HEK293T (cell line): ENCODE data around the gene PCNX1.

Experiments used
- ARNT ChIP-seq: fragments of 450-650 bp; IDR thresholded peaks from 2 replicates; pipeline ENCODE4 v1.6.1; 2017; ENCODE audit warnings: mild to moderate bottlenecking
- BHLHE40 ChIP-seq: fragments of 450-650 bp; IDR thresholded peaks from 2 replicates; pipeline ENCODE4 v1.6.1; 2016; ENCODE audit warnings: mild to moderate bottlenecking, moderate library complexity, borderline replicate concordance
- CTBP1 ChIP-seq: fragments of 450-650 bp; IDR thresholded peaks from 2 replicates; pipeline ENCODE4 v1.6.1; 2016; ENCODE audit warnings: borderline replicate concordance
- ELF4 ChIP-seq: fragments of 450-650 bp; IDR thresholded peaks from 2 replicates; pipeline ENCODE4 v1.6.1; 2017; ENCODE audit warnings: antibody characterized with exemption
- FOXA1 ChIP-seq: fragments of 450-650 bp; IDR thresholded peaks from 2 replicates; pipeline ENCODE4 v1.6.1; 2016; ENCODE audit warnings: mild to moderate bottlenecking
- FOXK2 ChIP-seq: fragments of 450-650 bp; IDR thresholded peaks from 2 replicates; pipeline ENCODE4 v1.6.1; 2016; ENCODE audit warnings: mild to moderate bottlenecking
- FOXM1 ChIP-seq: fragments of 450-650 bp; IDR thresholded peaks from 2 replicates; pipeline ENCODE4 v1.6.1; 2017; ENCODE audit warnings: mild to moderate bottlenecking, borderline replicate concordance
- HDGF ChIP-seq: fragments of 450-650 bp; IDR thresholded peaks from 2 replicates; pipeline ENCODE4 v1.6.1; 2017; ENCODE audit warnings: antibody characterized with exemption, borderline replicate concordance
- L3MBTL2 ChIP-seq: fragments of 450-650 bp; conservative IDR thresholded peaks from 2 replicates; pipeline ENCODE4 v1.6.1; 2016; ENCODE audit warnings: mild to moderate bottlenecking
- NFRKB ChIP-seq: fragments of 450-650 bp; IDR thresholded peaks from 2 replicates; pipeline ENCODE4 v1.6.1; 2016; ENCODE audit warnings: mild to moderate bottlenecking, moderate library complexity
- SP1 ChIP-seq: fragments of 450-650 bp; IDR thresholded peaks from 2 replicates; pipeline ENCODE4 v1.6.1; 2017
- SUZ12 ChIP-seq: fragments of 450-650 bp; IDR thresholded peaks from 2 replicates; pipeline ENCODE4 v1.6.1; 2016; ENCODE audit warnings: mild to moderate bottlenecking
- TARDBP ChIP-seq: fragments of 450-650 bp; IDR thresholded peaks from 2 replicates; pipeline ENCODE4 v1.6.1; 2016
- TF ChIP-seq, protein P1 (sequence below): fragments of 450-650 bp; IDR thresholded peaks from 2 replicates; pipeline ENCODE4 v1.6.1; 2016

- TF ChIP-seq FOXM1 = no peak
- TF ChIP-seq FOXA1 = no peak
- TF ChIP-seq, protein P1, sequence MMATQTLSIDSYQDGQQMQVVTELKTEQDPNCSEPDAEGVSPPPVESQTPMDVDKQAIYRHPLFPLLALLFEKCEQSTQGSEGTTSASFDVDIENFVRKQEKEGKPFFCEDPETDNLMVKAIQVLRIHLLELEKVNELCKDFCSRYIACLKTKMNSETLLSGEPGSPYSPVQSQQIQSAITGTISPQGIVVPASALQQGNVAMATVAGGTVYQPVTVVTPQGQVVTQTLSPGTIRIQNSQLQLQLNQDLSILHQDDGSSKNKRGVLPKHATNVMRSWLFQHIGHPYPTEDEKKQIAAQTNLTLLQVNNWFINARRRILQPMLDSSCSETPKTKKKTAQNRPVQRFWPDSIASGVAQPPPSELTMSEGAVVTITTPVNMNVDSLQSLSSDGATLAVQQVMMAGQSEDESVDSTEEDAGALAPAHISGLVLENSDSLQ = no peak
- TF ChIP-seq ELF4 = no peak
- no peak for TF ChIP-seq BHLHE40
- no peak for TF ChIP-seq CTBP1
- no peak for TF ChIP-seq FOXK2
- TF ChIP-seq NFRKB = no peak
- no peak for TF ChIP-seq HDGF
- no peak for TF ChIP-seq TARDBP
- no peak for TF ChIP-seq ARNT
- no peak for TF ChIP-seq SP1
- no peak for TF ChIP-seq L3MBTL2
- no peak for TF ChIP-seq SUZ12
These were observed 9.8 kb upstream of the PCNX1 start for GRCh38 chr14:70897464-70897863.
